Lower lobe of right lung (tissue), 2 donors: Measurements from ENCODE around the gene PRR5L. TPM values are rescaled to one million over a fixed set of nuclear protein-coding genes. Genes with fewer than 3 reads are reported as not detected.

Experiments
- ATAC-seq, 2 donors: fragments of 200-7000 bp; cut with Tn5 transposase; one replicate each; pipeline ENCODE4 v1.9.1; 2020 to 2022; ENCODE audit warnings: mild to moderate bottlenecking in 2 of 2, moderate library complexity in 2 of 2
- DNase-seq: peaks from one replicate; pipeline ENCODE4 v3.0.0-alpha.2; 2020
- H3K27ac ChIP-seq: fragments of 200-600 bp; one replicate; pipeline ENCODE4 v1.8.0; 2022
- H3K27me3 ChIP-seq: fragments of 200-600 bp; one replicate; pipeline ENCODE4 v1.8.0; 2022; ENCODE audit warnings: low read depth
- H3K36me3 ChIP-seq: fragments of 200-600 bp; one replicate; pipeline ENCODE4 v1.8.0; 2022; ENCODE audit warnings: mild to moderate bottlenecking
- H3K4me1 ChIP-seq: fragments of 200-600 bp; one replicate; pipeline ENCODE4 v1.8.0; 2022
- H3K4me3 ChIP-seq: fragments of 200-600 bp; one replicate; pipeline ENCODE4 v1.8.0; 2022; ENCODE audit warnings: mild to moderate bottlenecking
- H3K9me3 ChIP-seq: fragments of 200-600 bp; one replicate; pipeline ENCODE4 v1.8.0; 2022
- intact Hi-C: fragments of 100-400 bp; cut with DNase I; formaldehyde crosslinking; loops from one replicate; pipeline ENCODE4 v1.11.0; 2022
- long read RNA-seq: library from polyadenylated mRNA; unstranded; transcript quantifications from one replicate; pipeline ENCODE4 v2.0.0, GENCODE V29; 2021
- total RNA-seq: library from RNA; stranded (reverse); fragmentation: NEBNext Ultra II Directional; extraction: Animal tissue kit (Norgen Biotek cat#: 25700); gene quantifications from one replicate; pipeline ENCODE4 v1.2.1, GENCODE V29; 2021
- TF ChIP-seq, protein P1 (sequence below): fragments of 200-600 bp; IDR thresholded peaks from one replicate; pipeline ENCODE4 v1.8.0; 2022; ENCODE audit warnings: antibody characterized with exemption, mild to moderate bottlenecking
- donor health status: DM: no; HTN: yes; CAD: no; lungs with severe emphysema.

The PRR5L gene, protein sequence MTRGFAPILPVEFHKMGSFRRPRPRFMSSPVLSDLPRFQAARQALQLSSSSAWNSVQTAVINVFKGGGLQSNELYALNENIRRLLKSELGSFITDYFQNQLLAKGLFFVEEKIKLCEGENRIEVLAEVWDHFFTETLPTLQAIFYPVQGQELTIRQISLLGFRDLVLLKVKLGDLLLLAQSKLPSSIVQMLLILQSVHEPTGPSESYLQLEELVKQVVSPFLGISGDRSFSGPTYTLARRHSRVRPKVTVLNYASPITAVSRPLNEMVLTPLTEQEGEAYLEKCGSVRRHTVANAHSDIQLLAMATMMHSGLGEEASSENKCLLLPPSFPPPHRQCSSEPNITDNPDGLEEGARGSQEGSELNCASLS
- total RNA-seq = 24.9 TPM
- long read RNA-seq, partial matches to known transcripts = 7 of 20 reads
- long read RNA-seq, other reads (novel, unspliced or antisense) = 13 of 20 reads

DNA sequence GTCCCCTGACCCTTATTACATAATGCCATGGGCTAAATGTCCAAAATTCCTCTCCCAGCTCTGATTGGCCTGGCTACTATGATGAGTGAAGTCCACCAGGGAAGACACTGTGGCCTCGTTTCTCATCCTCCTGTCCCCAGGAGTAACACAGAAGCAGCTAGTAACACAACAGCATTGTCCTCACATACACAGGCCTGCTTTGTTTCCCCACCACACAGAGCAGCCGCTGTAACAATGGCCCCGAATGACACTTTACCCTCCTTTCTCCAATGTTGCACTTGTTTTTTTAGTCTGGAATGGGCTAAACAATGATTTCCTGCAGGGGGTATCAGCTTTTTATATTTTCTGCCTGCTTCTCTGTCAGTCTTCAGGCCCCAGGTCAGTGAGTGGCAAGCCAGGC lies at the start of gene PRR5L:
PRR5L (plus strand) TSS at position 363 of the 400 bp plus-strand sequence. CDS start 104,834 bp downstream, outside the sequence.
- Histone ChIP-seq H3K27ac (no peak within 1 kb of the TSS), H3K27me3 (no peaks in the 10 kb centered on the region), H3K4me1 (peaks cover 8% of the 10 kb centered on the region), H3K4me3 (no peak within 1 kb of the TSS), H3K36me3 (no peaks in the 10 kb centered on the region), H3K9me3 (no peaks in the 10 kb centered on the region)
- ATAC-seq (no peak), DNase-seq (no peak)
- intact Hi-C loops = no loop called here
- TF ChIP-seq, protein P1, sequence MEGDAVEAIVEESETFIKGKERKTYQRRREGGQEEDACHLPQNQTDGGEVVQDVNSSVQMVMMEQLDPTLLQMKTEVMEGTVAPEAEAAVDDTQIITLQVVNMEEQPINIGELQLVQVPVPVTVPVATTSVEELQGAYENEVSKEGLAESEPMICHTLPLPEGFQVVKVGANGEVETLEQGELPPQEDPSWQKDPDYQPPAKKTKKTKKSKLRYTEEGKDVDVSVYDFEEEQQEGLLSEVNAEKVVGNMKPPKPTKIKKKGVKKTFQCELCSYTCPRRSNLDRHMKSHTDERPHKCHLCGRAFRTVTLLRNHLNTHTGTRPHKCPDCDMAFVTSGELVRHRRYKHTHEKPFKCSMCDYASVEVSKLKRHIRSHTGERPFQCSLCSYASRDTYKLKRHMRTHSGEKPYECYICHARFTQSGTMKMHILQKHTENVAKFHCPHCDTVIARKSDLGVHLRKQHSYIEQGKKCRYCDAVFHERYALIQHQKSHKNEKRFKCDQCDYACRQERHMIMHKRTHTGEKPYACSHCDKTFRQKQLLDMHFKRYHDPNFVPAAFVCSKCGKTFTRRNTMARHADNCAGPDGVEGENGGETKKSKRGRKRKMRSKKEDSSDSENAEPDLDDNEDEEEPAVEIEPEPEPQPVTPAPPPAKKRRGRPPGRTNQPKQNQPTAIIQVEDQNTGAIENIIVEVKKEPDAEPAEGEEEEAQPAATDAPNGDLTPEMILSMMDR = no peak

DNA sequence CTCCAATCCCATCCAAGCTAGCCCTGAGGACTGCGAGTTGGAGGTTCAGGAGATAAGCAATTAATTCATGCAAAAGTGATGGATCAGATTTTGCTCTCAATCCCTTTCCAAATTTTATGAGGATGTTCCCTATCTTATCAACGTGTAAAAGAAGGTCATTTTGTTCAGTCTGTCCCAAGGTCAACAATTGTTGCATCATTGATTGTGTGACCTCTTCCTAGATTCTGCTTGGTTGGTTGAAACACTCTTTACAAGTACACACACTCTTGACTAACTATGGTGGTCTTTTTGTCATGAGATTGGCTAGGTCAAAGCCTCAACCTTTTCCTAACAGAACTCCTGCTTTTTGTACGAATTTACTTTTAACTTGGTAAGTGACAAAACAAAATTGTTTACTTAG lies 48.6 kb upstream of the PRR5L start:
- DNase-seq (no peak), ATAC-seq (no peak)
- H3K27me3 ChIP-seq = no peaks in the 10 kb centered on the region
- no peak overlapping the region for H3K4me3 ChIP-seq
- no peak overlapping the region for H3K27ac ChIP-seq
- H3K4me1 ChIP-seq = no peaks in the 10 kb centered on the region
- TF ChIP-seq, protein P1 = no peak
- H3K36me3 ChIP-seq = no peaks in the 10 kb centered on the region
- intact Hi-C loops = no loop called here
- no peaks in the 10 kb centered on the region for H3K9me3 ChIP-seq

DNA sequence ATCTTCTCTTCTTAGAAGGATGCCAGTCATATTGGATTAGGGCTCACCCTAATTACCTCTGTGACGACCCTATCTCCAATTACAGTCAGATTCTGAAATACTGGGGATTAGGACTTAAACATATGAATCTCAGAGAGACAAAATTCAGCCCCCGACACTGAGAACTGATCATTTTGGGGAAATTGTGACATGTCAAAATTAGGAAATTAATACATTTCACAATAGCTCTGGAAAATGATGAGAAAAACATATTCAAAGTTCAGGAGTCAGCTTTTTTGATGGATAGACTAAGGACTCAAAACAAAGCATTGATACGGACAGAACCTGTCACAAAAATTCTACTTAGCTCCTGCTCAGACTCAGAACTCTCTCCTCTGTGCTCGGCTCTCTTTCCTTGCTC lies 47.7 kb upstream of the PRR5L start:
- H3K27me3 ChIP-seq = no peaks in the 10 kb centered on the region
- H3K27ac ChIP-seq = no peak overlapping the region
- DNase-seq (no peak), ATAC-seq (no peak)
- TF ChIP-seq, protein P1 = no peak
- no peaks in the 10 kb centered on the region for H3K36me3 ChIP-seq
- no peaks in the 10 kb centered on the region for H3K4me1 ChIP-seq
- no peak overlapping the region for H3K4me3 ChIP-seq
- H3K9me3 ChIP-seq = no peaks in the 10 kb centered on the region
- intact Hi-C loops = no loop called here

DNA sequence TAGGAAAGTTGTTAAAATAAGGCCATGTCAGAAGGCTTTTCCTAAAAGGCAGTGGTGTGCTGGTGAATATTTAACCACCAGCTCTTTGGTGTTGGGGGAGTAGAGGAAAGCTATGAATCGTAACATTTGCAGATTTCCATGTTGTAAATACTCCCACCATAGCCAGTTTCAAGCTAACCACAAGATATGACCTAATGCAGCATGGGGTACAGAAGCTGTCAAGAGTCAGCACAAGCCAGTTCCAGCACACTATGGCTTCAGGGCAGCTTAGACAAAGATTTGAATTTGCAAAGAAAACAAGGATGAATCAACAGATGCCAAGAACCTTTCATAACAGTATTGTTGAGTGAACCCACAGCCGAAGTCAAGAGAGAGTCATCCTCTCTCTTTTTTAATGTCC lies 46.8 kb upstream of the PRR5L start:
- no peaks in the 10 kb centered on the region for H3K9me3 ChIP-seq
- no peaks in the 10 kb centered on the region for H3K36me3 ChIP-seq
- intact Hi-C loops = no loop called here
- DNase-seq (no peak), ATAC-seq (peak; percentile 26 to 45)
- no peak overlapping the region for H3K4me3 ChIP-seq
- H3K4me1 ChIP-seq = no peaks in the 10 kb centered on the region
- TF ChIP-seq, protein P1 = no peak
- H3K27me3 ChIP-seq = no peaks in the 10 kb centered on the region
- H3K27ac ChIP-seq = no peak overlapping the region

DNA sequence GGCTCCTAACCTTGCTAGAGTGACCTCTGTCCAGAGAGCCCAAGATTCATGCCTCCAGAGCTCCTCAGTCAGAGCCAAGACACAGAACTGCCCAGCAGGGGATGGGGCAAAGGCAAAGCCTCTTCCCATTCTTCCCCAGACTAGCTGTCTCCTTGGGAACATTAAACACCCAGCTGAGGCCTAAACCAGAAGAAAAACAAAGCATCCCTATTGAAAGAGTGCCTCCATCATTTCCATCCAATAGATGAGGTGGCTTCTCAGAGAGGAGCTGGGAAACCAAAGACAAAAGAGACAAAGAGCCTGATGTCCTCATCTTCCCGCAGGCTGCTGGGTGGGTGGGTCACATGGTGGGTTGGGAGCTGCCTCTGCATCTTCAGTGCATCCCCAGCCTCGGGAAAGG lies 44.3 kb upstream of the PRR5L start:
- Histone ChIP-seq H3K4me3 (no peak overlapping the region), H3K27me3 (no peaks in the 10 kb centered on the region), H3K36me3 (no peaks in the 10 kb centered on the region), H3K27ac (no peak overlapping the region), H3K9me3 (peaks cover 4% of the 10 kb centered on the region), H3K4me1 (no peaks in the 10 kb centered on the region)
- ATAC-seq (no peak), DNase-seq (no peak)
- TF ChIP-seq, protein P1 = no peak
- intact Hi-C loops = no loop called here
